SK-N-SH treated with all-trans-retinoic acid at 6 μM for 48 hours (cell line): Measurements from ENCODE around the gene SEL1L3.

Experiments used
- BACH2 ChIP-seq: fragments of 250-450 bp; sonication (Bioruptor Pico); IDR thresholded peaks from 2 replicates; pipeline ENCODE4 v1.9.0; 2021; ENCODE audit warnings: mild to moderate bottlenecking, borderline replicate concordance
- ESRRG ChIP-seq: fragments of 250-450 bp; sonication (Bioruptor Pico); IDR thresholded peaks from 2 replicates; pipeline ENCODE4 v1.6.1; 2021; ENCODE audit warnings: mild to moderate bottlenecking
- GLIS3 ChIP-seq: fragments of 250-450 bp; sonication (Bioruptor Pico); IDR thresholded peaks from 2 replicates; pipeline ENCODE4 v1.5.0; 2020; ENCODE audit warnings: mild to moderate bottlenecking, moderate library complexity
- ISL1 ChIP-seq: fragments of 250-450 bp; sonication (Bioruptor Pico); IDR thresholded peaks from 2 replicates; pipeline ENCODE4 v2.1.2; 2022; ENCODE audit warnings: mild to moderate bottlenecking, moderate library complexity
- PPARA ChIP-seq: fragments of 250-450 bp; sonication (Bioruptor Pico); IDR thresholded peaks from 2 replicates; pipeline ENCODE4 v1.5.0; 2020; ENCODE audit warnings: mild to moderate bottlenecking, borderline replicate concordance
- RARB ChIP-seq: fragments of 250-450 bp; sonication (Bioruptor Pico); IDR thresholded peaks from 2 replicates; pipeline ENCODE4 v1.8.0; 2021; ENCODE audit warnings: mild to moderate bottlenecking, moderate library complexity
- ZFP30 ChIP-seq: fragments of 450-650 bp; formaldehyde crosslinking; IDR thresholded peaks from 2 replicates; pipeline ENCODE4 v1.5.0; 2022; ENCODE audit warnings: mild to moderate bottlenecking, moderate library complexity
- ZNF8 ChIP-seq: fragments of 450-650 bp; formaldehyde crosslinking; IDR thresholded peaks from 2 replicates; pipeline ENCODE4 v1.5.0; 2020; ENCODE audit warnings: mild to moderate bottlenecking, moderate library complexity
- TF ChIP-seq, protein P1 (sequence below): fragments of 250-450 bp; sonication (Bioruptor Pico); IDR thresholded peaks from 2 replicates; pipeline ENCODE4 v1.8.0; 2020; ENCODE audit warnings: mild to moderate bottlenecking, moderate library complexity, borderline replicate concordance
- TF ChIP-seq, protein P2 (sequence below): fragments of 250-450 bp; sonication (Bioruptor Pico); IDR thresholded peaks from 2 replicates; pipeline ENCODE4 v1.5.0; 2020; ENCODE audit warnings: mild to moderate bottlenecking, moderate library complexity
- TF ChIP-seq, protein P3 (sequence below): fragments of 250-450 bp; sonication (Bioruptor Pico); IDR thresholded peaks from 2 replicates; pipeline ENCODE4 v1.5.1; 2021; ENCODE audit warnings: mild to moderate bottlenecking, moderate library complexity

DNA sequence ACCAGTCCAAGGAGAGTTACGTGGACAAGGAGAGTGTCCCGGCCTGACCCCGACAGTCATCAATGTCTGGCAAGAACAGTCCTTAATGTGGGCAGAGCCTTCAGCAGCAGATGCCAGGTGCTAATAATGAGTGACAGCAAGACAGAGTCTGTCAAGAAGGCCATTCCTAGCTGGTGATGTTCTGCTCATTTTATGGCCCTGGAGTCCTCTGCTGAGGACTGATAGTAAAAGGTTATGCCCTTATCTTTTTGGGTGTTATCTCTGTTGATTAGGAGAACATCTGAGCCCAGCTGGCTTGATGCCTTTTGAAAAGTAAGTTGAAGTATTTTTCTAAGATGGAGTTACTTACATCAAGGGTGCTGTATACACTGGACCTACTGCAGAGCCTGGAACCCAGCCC lies 139.8 kb downstream of the SEL1L3 start:
- TF ChIP-seq BACH2 (no peak), ZNF8 (CRISPR knock-in tag) (no peak), ESRRG (no peak), RARB (CRISPR knock-in tag) (no peak), GLIS3 (CRISPR knock-in tag) (no peak), ISL1 (CRISPR knock-in tag) (no peak), PPARA (CRISPR knock-in tag) (no peak), ZFP30 (CRISPR knock-in tag) (no peak)
- TF ChIP-seq, protein P1, sequence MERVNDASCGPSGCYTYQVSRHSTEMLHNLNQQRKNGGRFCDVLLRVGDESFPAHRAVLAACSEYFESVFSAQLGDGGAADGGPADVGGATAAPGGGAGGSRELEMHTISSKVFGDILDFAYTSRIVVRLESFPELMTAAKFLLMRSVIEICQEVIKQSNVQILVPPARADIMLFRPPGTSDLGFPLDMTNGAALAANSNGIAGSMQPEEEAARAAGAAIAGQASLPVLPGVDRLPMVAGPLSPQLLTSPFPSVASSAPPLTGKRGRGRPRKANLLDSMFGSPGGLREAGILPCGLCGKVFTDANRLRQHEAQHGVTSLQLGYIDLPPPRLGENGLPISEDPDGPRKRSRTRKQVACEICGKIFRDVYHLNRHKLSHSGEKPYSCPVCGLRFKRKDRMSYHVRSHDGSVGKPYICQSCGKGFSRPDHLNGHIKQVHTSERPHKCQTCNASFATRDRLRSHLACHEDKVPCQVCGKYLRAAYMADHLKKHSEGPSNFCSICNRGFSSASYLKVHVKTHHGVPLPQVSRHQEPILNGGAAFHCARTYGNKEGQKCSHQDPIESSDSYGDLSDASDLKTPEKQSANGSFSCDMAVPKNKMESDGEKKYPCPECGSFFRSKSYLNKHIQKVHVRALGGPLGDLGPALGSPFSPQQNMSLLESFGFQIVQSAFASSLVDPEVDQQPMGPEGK (CRISPR knock-in tag) = no peak
- TF ChIP-seq, protein P2, sequence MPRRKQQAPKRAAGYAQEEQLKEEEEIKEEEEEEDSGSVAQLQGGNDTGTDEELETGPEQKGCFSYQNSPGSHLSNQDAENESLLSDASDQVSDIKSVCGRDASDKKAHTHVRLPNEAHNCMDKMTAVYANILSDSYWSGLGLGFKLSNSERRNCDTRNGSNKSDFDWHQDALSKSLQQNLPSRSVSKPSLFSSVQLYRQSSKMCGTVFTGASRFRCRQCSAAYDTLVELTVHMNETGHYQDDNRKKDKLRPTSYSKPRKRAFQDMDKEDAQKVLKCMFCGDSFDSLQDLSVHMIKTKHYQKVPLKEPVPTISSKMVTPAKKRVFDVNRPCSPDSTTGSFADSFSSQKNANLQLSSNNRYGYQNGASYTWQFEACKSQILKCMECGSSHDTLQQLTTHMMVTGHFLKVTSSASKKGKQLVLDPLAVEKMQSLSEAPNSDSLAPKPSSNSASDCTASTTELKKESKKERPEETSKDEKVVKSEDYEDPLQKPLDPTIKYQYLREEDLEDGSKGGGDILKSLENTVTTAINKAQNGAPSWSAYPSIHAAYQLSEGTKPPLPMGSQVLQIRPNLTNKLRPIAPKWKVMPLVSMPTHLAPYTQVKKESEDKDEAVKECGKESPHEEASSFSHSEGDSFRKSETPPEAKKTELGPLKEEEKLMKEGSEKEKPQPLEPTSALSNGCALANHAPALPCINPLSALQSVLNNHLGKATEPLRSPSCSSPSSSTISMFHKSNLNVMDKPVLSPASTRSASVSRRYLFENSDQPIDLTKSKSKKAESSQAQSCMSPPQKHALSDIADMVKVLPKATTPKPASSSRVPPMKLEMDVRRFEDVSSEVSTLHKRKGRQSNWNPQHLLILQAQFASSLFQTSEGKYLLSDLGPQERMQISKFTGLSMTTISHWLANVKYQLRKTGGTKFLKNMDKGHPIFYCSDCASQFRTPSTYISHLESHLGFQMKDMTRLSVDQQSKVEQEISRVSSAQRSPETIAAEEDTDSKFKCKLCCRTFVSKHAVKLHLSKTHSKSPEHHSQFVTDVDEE (CRISPR knock-in tag) = no peak
- TF ChIP-seq, protein P3, sequence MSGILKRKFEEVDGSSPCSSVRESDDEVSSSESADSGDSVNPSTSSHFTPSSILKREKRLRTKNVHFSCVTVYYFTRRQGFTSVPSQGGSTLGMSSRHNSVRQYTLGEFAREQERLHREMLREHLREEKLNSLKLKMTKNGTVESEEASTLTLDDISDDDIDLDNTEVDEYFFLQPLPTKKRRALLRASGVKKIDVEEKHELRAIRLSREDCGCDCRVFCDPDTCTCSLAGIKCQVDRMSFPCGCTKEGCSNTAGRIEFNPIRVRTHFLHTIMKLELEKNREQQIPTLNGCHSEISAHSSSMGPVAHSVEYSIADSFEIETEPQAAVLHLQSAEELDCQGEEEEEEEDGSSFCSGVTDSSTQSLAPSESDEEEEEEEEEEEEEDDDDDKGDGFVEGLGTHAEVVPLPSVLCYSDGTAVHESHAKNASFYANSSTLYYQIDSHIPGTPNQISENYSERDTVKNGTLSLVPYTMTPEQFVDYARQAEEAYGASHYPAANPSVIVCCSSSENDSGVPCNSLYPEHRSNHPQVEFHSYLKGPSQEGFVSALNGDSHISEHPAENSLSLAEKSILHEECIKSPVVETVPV (CRISPR knock-in tag) = no peak
